Fibroblast of skin of right biceps (primary cell): Measurements from ENCODE around the gene GPR39.
A peak's percentile ranks its signal among the peaks of the same experiment; 100 is the strongest.

Experiments
- DNase-seq: peaks from one replicate; pipeline ENCODE4 v3.0.0-alpha.2; 2013

The GPR39 gene

GRCh38 chr2:132515010-132515409, 98.4 kb downstream of the GPR39 start:
- DNase-seq = no peak

- DNase-seq = no peak
These were observed 100.8 kb downstream of the GPR39 start for GRCh38 chr2:132517386-132517785.

- DNase-seq = no peak
These were observed 101.7 kb downstream of the GPR39 start for GRCh38 chr2:132518302-132518701.

- DNase-seq = no peak
These were observed 103.0 kb downstream of the GPR39 start for GRCh38 chr2:132519566-132519965.

GRCh38 chr2:132521341-132521740, 104.7 kb downstream of the GPR39 start:
- DNase-seq = peak; percentile 74

GRCh38 chr2:132522901-132523300, 106.3 kb downstream of the GPR39 start:
- no peak for DNase-seq

- DNase-seq = peak; percentile 19
These were observed 120.5 kb downstream of the GPR39 start for GRCh38 chr2:132537061-132537460.

- no peak for DNase-seq
These were observed 121.8 kb downstream of the GPR39 start for GRCh38 chr2:132538331-132538855.

- DNase-seq = no peak
These were observed 123.6 kb downstream of the GPR39 start for GRCh38 chr2:132540166-132540565.

- DNase-seq = peak; percentile 3
These were observed 126.5 kb downstream of the GPR39 start for GRCh38 chr2:132542953-132543569.

- DNase-seq = no peak
These were observed 127.5 kb downstream of the GPR39 start for GRCh38 chr2:132544006-132544630.

- peak; percentile 77 for DNase-seq
These were observed 130.6 kb downstream of the GPR39 start for GRCh38 chr2:132547090-132547687.

GRCh38 chr2:132549935-132550670, 133.5 kb downstream of the GPR39 start:
- peak; percentile 7 for DNase-seq

- peak; percentile 51 for DNase-seq
These were observed 134.3 kb downstream of the GPR39 start for GRCh38 chr2:132550946-132551345.

GRCh38 chr2:132557694-132558093, 141.1 kb downstream of the GPR39 start:
- no peak for DNase-seq

- no peak for DNase-seq
These were observed 142.7 kb downstream of the GPR39 start for GRCh38 chr2:132559326-132559725.

GRCh38 chr2:132559921-132560320, 143.3 kb downstream of the GPR39 start:
- no peak for DNase-seq

GRCh38 chr2:132560562-132560961, 144.0 kb downstream of the GPR39 start:
- DNase-seq = no peak

GRCh38 chr2:132562245-132562644, 145.6 kb downstream of the GPR39 start:
- DNase-seq = peak; percentile 23

GRCh38 chr2:132564065-132564464, 147.5 kb downstream of the GPR39 start:
- no peak for DNase-seq

- no peak for DNase-seq
These were observed 149.8 kb downstream of the GPR39 start for GRCh38 chr2:132566379-132566778.

GRCh38 chr2:132567682-132568081, 151.1 kb downstream of the GPR39 start:
- DNase-seq = no peak

GRCh38 chr2:132568656-132569055, 152.1 kb downstream of the GPR39 start:
- no peak for DNase-seq
